WERI-Rb-1 (cell line): Measurements from ENCODE around the gene KRT9.
"Not testable (repeated sequence)": the region's sequence is repeated elsewhere in the genome, so short reads cannot be mapped to it uniquely, and the experiment has no call there.

Experiments
- DNase-seq: peaks from one replicate; pipeline ENCODE4 v3.0.0-alpha.2; 2020
- H3K27ac ChIP-seq: fragments of 250-450 bp; sonication (Bioruptor Pico); 2 replicates; pipeline ENCODE4 v1.5.1; 2020; ENCODE audit warnings: mild to moderate bottlenecking, moderate library complexity
- H3K27me3 ChIP-seq: fragments of 250-450 bp; sonication (Bioruptor Pico); 2 replicates; pipeline ENCODE4 v1.5.1; 2021; ENCODE audit warnings: mild to moderate bottlenecking, low read depth, moderate library complexity; ENCODE audit not compliant: insufficient read depth, severe bottlenecking
- H3K36me3 ChIP-seq: fragments of 250-450 bp; sonication (Bioruptor Pico); 2 replicates; pipeline ENCODE4 v1.5.1; 2020; ENCODE audit warnings: mild to moderate bottlenecking, moderate library complexity
- H3K4me3 ChIP-seq: 2 replicates; pipeline ENCODE4 v1.5.1; 2011; ENCODE audit warnings: low read depth, mild to moderate bottlenecking, control low read depth, low read length
- H3K9me3 ChIP-seq: fragments of 250-450 bp; sonication (Bioruptor Pico); 2 replicates; pipeline ENCODE4 v1.5.1; 2021; ENCODE audit warnings: mild to moderate bottlenecking, moderate library complexity; ENCODE audit not compliant: severe bottlenecking
- CTCF ChIP-seq: IDR thresholded peaks from 2 replicates; pipeline ENCODE4 v1.5.1; 2011; ENCODE audit warnings: low read depth, mild to moderate bottlenecking, control low read depth, inconsistent platforms, low read length

The KRT9 gene

GRCh38 chr17:41544935-41545334 is 26.9 kb downstream of the KRT9 start:
- DNase-seq = no peak
- H3K27me3 ChIP-seq = no peaks in the 10 kb centered on the region
- no peak overlapping the region for H3K4me3 ChIP-seq
- no peak for TF ChIP-seq CTCF
- peaks cover 14% of the 10 kb centered on the region for H3K9me3 ChIP-seq
- H3K27ac ChIP-seq = peak overlapping the region; percentile 77
- H3K36me3 ChIP-seq = no peaks in the 10 kb centered on the region

GRCh38 chr17:41544491-41544892 is 27.4 kb downstream of the KRT9 start:
- TF ChIP-seq CTCF = no peak
- DNase-seq = peak; percentile 78
- H3K27ac ChIP-seq = peak overlapping the region; percentile 77

GRCh38 chr17:41542786-41543185 is 29.1 kb downstream of the KRT9 start:
- not testable (repeated sequence) for H3K27me3 ChIP-seq, H3K36me3 ChIP-seq, H3K4me3 ChIP-seq, DNase-seq, H3K27ac ChIP-seq
- peaks cover 11% of the 10 kb centered on the region for H3K9me3 ChIP-seq

More at GRCh38 chr17:41544491-41544892, 27.4 kb downstream of the KRT9 start:
- H3K4me3 ChIP-seq = no peak overlapping the region
- H3K36me3 ChIP-seq = no peaks in the 10 kb centered on the region
- H3K9me3 ChIP-seq = peaks cover 14% of the 10 kb centered on the region
- no peaks in the 10 kb centered on the region for H3K27me3 ChIP-seq

GRCh38 chr17:41542357-41542756 is 29.5 kb downstream of the KRT9 start:
- no peak for TF ChIP-seq CTCF
- H3K27me3 ChIP-seq = no peaks in the 10 kb centered on the region
- H3K36me3 ChIP-seq = no peaks in the 10 kb centered on the region
- H3K4me3 ChIP-seq = no peak overlapping the region
- peaks cover 11% of the 10 kb centered on the region for H3K9me3 ChIP-seq
- H3K27ac ChIP-seq = no peak overlapping the region
- no peak for DNase-seq

- Histone ChIP-seq H3K27me3 (no peaks in the 10 kb centered on the region), H3K27ac (peak overlapping the region; percentile 52), H3K36me3 (no peaks in the 10 kb centered on the region), H3K4me3 (no peak overlapping the region), H3K9me3 (peaks cover 2% of the 10 kb centered on the region)
- no peak for TF ChIP-seq CTCF
- peak; percentile 40 for DNase-seq
Observed at GRCh38 chr17:41540921-41541625, 30.8 kb downstream of the KRT9 start.

- Histone ChIP-seq H3K27ac (peak overlapping the region; percentile 52), H3K4me3 (no peak overlapping the region), H3K36me3 (no peaks in the 10 kb centered on the region), H3K9me3 (peaks cover 2% of the 10 kb centered on the region), H3K27me3 (no peaks in the 10 kb centered on the region)
- TF ChIP-seq CTCF = no peak
- DNase-seq = peak; percentile 74
Observed at GRCh38 chr17:41539979-41540701, 31.7 kb downstream of the KRT9 start.
